Activated CD4-positive, alpha-beta T cell treated with anti-CD3 and anti-CD28 coated beads for 4 hours (primary cell): ENCODE data around the gene LMTK2.

Experiments
- DNase-seq, 2 donors: peaks; one replicate each; pipeline ENCODE4 v3.0.0-alpha.2; 2020

The LMTK2 gene

GRCh38 chr7:98240961-98241673, 134.5 kb downstream of the LMTK2 start:
- DNase-seq, result no peak

- no peak for DNase-seq
Observed at GRCh38 chr7:98241674-98242241, 135.1 kb downstream of the LMTK2 start.

GRCh38 chr7:98242342-98242741, 135.7 kb downstream of the LMTK2 start:
- no peak for DNase-seq

GRCh38 chr7:98242934-98243333, 136.3 kb downstream of the LMTK2 start:
- DNase-seq, result no peak

- no peak for DNase-seq
Observed at GRCh38 chr7:98244871-98245270, 138.2 kb downstream of the LMTK2 start.

- DNase-seq, result no peak
Observed at GRCh38 chr7:98248156-98248555, 141.5 kb downstream of the LMTK2 start.

- DNase-seq, result no peak
Observed at GRCh38 chr7:98249106-98249505, 142.4 kb downstream of the LMTK2 start.

- DNase-seq, result peak; percentile 28 to 35
Observed at GRCh38 chr7:98250789-98251188, 144.1 kb downstream of the LMTK2 start.

GRCh38 chr7:98251231-98251600, 144.6 kb downstream of the LMTK2 start:
- DNase-seq, result peak; percentile 18 to 25

- peak; percentile 72 to 78 for DNase-seq
Observed at GRCh38 chr7:98251601-98252424, 145.2 kb downstream of the LMTK2 start, which contains the start of gene TECPR1. TECPR1 (minus strand) TSS chr7:98252232; CDS start chr7:98246146, 6,086 bp downstream.

GRCh38 chr7:98252425-98253054, 145.9 kb downstream of the LMTK2 start:
- DNase-seq, result no peak

GRCh38 chr7:98254516-98254915, 147.9 kb downstream of the LMTK2 start:
- no peak for DNase-seq

GRCh38 chr7:98254951-98255610, 148.4 kb downstream of the LMTK2 start:
- DNase-seq, result no peak

- DNase-seq, result no peak
Observed at GRCh38 chr7:98256431-98256830, 149.8 kb downstream of the LMTK2 start.

GRCh38 chr7:98257701-98258100, 151.0 kb downstream of the LMTK2 start:
- DNase-seq, result no peak
